HUES64 (cell line): ENCODE data around the gene FGF11. TPM values are rescaled to one million over a fixed set of nuclear protein-coding genes. Genes with fewer than 3 reads are reported as not detected.

Experiments used
- H3K27ac ChIP-seq: 2 replicates; pipeline ENCODE4 v1.7.0; 2013; ENCODE audit warnings: low read depth, low read length, inconsistent platforms
- H3K27me3 ChIP-seq: 2 replicates; pipeline ENCODE4 v1.6.1; 2013; ENCODE audit warnings: mild to moderate bottlenecking, low read length; ENCODE audit not compliant: insufficient read depth
- H3K36me3 ChIP-seq: 2 replicates; pipeline ENCODE4 v1.6.1; 2013; ENCODE audit warnings: mild to moderate bottlenecking, low read length; ENCODE audit not compliant: insufficient read depth
- H3K4me1 ChIP-seq: 2 replicates; pipeline ENCODE4 v1.6.1; 2013; ENCODE audit warnings: mild to moderate bottlenecking, low read length, moderate library complexity; ENCODE audit not compliant: insufficient read depth
- H3K4me3 ChIP-seq: 2 replicates; pipeline ENCODE4 v1.5.1; 2013; ENCODE audit warnings: mild to moderate bottlenecking, low read length, moderate library complexity
- H3K9ac ChIP-seq: 2 replicates; pipeline ENCODE4 v1.6.1; 2013; ENCODE audit warnings: mild to moderate bottlenecking, low read depth, low read length
- H3K9me3 ChIP-seq: 2 replicates; pipeline ENCODE4 v1.6.1; 2013; ENCODE audit warnings: low read depth, low read length; ENCODE audit not compliant: insufficient read depth
- WGBS: fragments of 150-250, 120-280 bp; methylation state at CpG from one replicate; pipeline ENCODE4 v1.1.7; 2013; ENCODE audit warnings: missing lambda C conversion rate; 5-methylcytosine and 5-hydroxymethylcytosine counted together
- polyA plus RNA-seq, 2 experiments: library from polyadenylated mRNA; stranded (reverse); fragments of 50-300 nt; gene quantifications; one replicate each; pipeline ENCODE4 v1.2.3, GENCODE V29; 2013

Gene FGF11
- 8.2 TPM for polyA plus RNA-seq (2013, experiment 1 of 2)
- 11.3 TPM for polyA plus RNA-seq (2013, experiment 2 of 2)

- H3K9ac ChIP-seq = peak within 1 kb of the TSS; percentile 87
- H3K36me3 ChIP-seq = no peaks in the 10 kb centered on the region
- H3K27ac ChIP-seq = peak within 1 kb of the TSS; percentile 96
- H3K27me3 ChIP-seq = peaks cover 39% of the 10 kb centered on the region
- 2% methylated on average over 50 of the region's 50 CpGs for WGBS
- peak within 1 kb of the TSS; percentile 95 for H3K4me3 ChIP-seq
- H3K9me3 ChIP-seq = no peaks in the 10 kb centered on the region
- H3K4me1 ChIP-seq = peaks cover 21% of the 10 kb centered on the region
These were observed at the start of gene FGF11 for GRCh38 chr17:7439462-7440112. FGF11 (plus strand) TSS chr17:7439512; CDS start chr17:7439621, 109 bp downstream.

GRCh38 chr17:7389924-7390910 is 49.1 kb upstream of the FGF11 start:
- H3K27ac ChIP-seq = no peak overlapping the region
- no peaks in the 10 kb centered on the region for H3K4me1 ChIP-seq
- H3K9me3 ChIP-seq = no peaks in the 10 kb centered on the region
- no peak overlapping the region for H3K9ac ChIP-seq
- WGBS = 67% methylated on average over 18 of the region's 19 CpGs
- no peaks in the 10 kb centered on the region for H3K27me3 ChIP-seq
- H3K4me3 ChIP-seq = no peak overlapping the region
- H3K36me3 ChIP-seq = peaks cover 46% of the 10 kb centered on the region

- no peaks in the 10 kb centered on the region for H3K27me3 ChIP-seq
- H3K9me3 ChIP-seq = no peaks in the 10 kb centered on the region
- no peak overlapping the region for H3K27ac ChIP-seq
- 79% methylated on average over 2 of the region's 2 CpGs for WGBS
- H3K9ac ChIP-seq = no peak overlapping the region
- H3K4me1 ChIP-seq = no peaks in the 10 kb centered on the region
- no peak overlapping the region for H3K4me3 ChIP-seq
- H3K36me3 ChIP-seq = peaks cover 46% of the 10 kb centered on the region
These were observed 48.0 kb upstream of the FGF11 start for GRCh38 chr17:7391307-7391706.

- Histone ChIP-seq H3K4me1 (no peaks in the 10 kb centered on the region), H3K27ac (no peak overlapping the region), H3K36me3 (peaks cover 42% of the 10 kb centered on the region), H3K4me3 (peak overlapping the region; percentile 77), H3K27me3 (no peaks in the 10 kb centered on the region), H3K9ac (no peak overlapping the region), H3K9me3 (no peaks in the 10 kb centered on the region)
- 90% methylated on average over 41 of the region's 42 CpGs for WGBS
These were observed 46.4 kb upstream of the FGF11 start for GRCh38 chr17:7392696-7393612.

GRCh38 chr17:7393613-7394451 is 45.5 kb upstream of the FGF11 start:
- peak overlapping the region; percentile 78; the same call in 1 of the 2 replicates for H3K27ac ChIP-seq
- no peaks in the 10 kb centered on the region for H3K27me3 ChIP-seq
- H3K4me1 ChIP-seq = no peaks in the 10 kb centered on the region
- peak overlapping the region; percentile 77 for H3K4me3 ChIP-seq
- H3K9ac ChIP-seq = peak overlapping the region; percentile 45; the same call in 1 of the 2 replicates
- WGBS = 22% methylated on average over 48 of the region's 48 CpGs
- H3K9me3 ChIP-seq = no peaks in the 10 kb centered on the region
- H3K36me3 ChIP-seq = peaks cover 34% of the 10 kb centered on the region

GRCh38 chr17:7394452-7395191 is 44.7 kb upstream of the FGF11 start, which contains the start of gene PLSCR3:
PLSCR3 (minus strand) TSS chr17:7394525; CDS start chr17:7394110, 415 bp downstream.
- under 1% methylated on average over 71 of the region's 71 CpGs for WGBS
- peak within 1 kb of the TSS; percentile 78; the same call in 1 of the 2 replicates for H3K27ac ChIP-seq
- H3K4me1 ChIP-seq = no peaks in the 10 kb centered on the region
- peak within 1 kb of the TSS; percentile 77 for H3K4me3 ChIP-seq
- H3K9ac ChIP-seq = peak within 1 kb of the TSS; percentile 70
- H3K36me3 ChIP-seq = peaks cover 26% of the 10 kb centered on the region
- no peaks in the 10 kb centered on the region for H3K27me3 ChIP-seq
- H3K9me3 ChIP-seq = no peaks in the 10 kb centered on the region

GRCh38 chr17:7396147-7396546 is 43.2 kb upstream of the FGF11 start:
- Histone ChIP-seq H3K27me3 (no peaks in the 10 kb centered on the region), H3K27ac (no peak overlapping the region), H3K4me3 (no peak overlapping the region), H3K36me3 (peaks cover 15% of the 10 kb centered on the region), H3K9ac (no peak overlapping the region), H3K4me1 (no peaks in the 10 kb centered on the region), H3K9me3 (no peaks in the 10 kb centered on the region)
- WGBS = 92% methylated on average over 4 of the region's 4 CpGs

GRCh38 chr17:7398612-7399011 is 40.7 kb upstream of the FGF11 start:
- H3K9ac ChIP-seq = no peak overlapping the region
- H3K36me3 ChIP-seq = 0 out of 2 replicates have a peak, but pooled peaks cover 2% of the 10 kb centered on the region
- no peak overlapping the region for H3K27ac ChIP-seq
- no peak overlapping the region for H3K4me3 ChIP-seq
- H3K27me3 ChIP-seq = no peaks in the 10 kb centered on the region
- 91% methylated on average over 1 of the region's 2 CpGs for WGBS
- H3K9me3 ChIP-seq = no peaks in the 10 kb centered on the region
- peaks cover 7% of the 10 kb centered on the region; the same call in 1 of the 2 replicates for H3K4me1 ChIP-seq

- peak overlapping the region; percentile 85 for H3K9ac ChIP-seq
- peak overlapping the region; percentile 96 for H3K27ac ChIP-seq
- H3K27me3 ChIP-seq = no peaks in the 10 kb centered on the region
- WGBS = 21% methylated on average over 16 of the region's 16 CpGs
- peaks cover 11% of the 10 kb centered on the region for H3K4me1 ChIP-seq
- peak overlapping the region; percentile 97 for H3K4me3 ChIP-seq
- no peaks in the 10 kb centered on the region for H3K9me3 ChIP-seq
- 0 out of 2 replicates have a peak, but pooled peaks cover 2% of the 10 kb centered on the region for H3K36me3 ChIP-seq
These were observed 36.1 kb upstream of the FGF11 start for GRCh38 chr17:7403043-7403726.
